Lower leg skin (tissue), 3 donors: ENCODE measurements around the gene TPST1.
"Not testable (repeated sequence)": the region's sequence is repeated elsewhere in the genome, so short reads cannot be mapped to it uniquely, and the experiment has no call there.

Experiments used
- POLR2A ChIP-seq, 2 donors: fragments of 450-650 bp; IDR thresholded peaks; one replicate each; pipeline ENCODE4 v1.6.1; 2016 to 2017; ENCODE audit warnings: antibody characterized with exemption in 2 of 2, mild to moderate bottlenecking in 1 of 2, moderate library complexity in 1 of 2
- TF ChIP-seq, protein P1 (sequence below), 3 donors: fragments of 450-650 bp; IDR thresholded peaks; one replicate each; pipeline ENCODE4 v1.5.1; 2016; ENCODE audit warnings: antibody characterized with exemption in 3 of 3, mild to moderate bottlenecking in 3 of 3, moderate library complexity in 2 of 3

GRCh38 chr7:66385191-66385905 is 180.2 kb downstream of the TPST1 start:
- not testable (repeated sequence) for TF ChIP-seq POLR2A (IDR thresholded peaks at IDR 0.05)
- TF ChIP-seq, protein P1, sequence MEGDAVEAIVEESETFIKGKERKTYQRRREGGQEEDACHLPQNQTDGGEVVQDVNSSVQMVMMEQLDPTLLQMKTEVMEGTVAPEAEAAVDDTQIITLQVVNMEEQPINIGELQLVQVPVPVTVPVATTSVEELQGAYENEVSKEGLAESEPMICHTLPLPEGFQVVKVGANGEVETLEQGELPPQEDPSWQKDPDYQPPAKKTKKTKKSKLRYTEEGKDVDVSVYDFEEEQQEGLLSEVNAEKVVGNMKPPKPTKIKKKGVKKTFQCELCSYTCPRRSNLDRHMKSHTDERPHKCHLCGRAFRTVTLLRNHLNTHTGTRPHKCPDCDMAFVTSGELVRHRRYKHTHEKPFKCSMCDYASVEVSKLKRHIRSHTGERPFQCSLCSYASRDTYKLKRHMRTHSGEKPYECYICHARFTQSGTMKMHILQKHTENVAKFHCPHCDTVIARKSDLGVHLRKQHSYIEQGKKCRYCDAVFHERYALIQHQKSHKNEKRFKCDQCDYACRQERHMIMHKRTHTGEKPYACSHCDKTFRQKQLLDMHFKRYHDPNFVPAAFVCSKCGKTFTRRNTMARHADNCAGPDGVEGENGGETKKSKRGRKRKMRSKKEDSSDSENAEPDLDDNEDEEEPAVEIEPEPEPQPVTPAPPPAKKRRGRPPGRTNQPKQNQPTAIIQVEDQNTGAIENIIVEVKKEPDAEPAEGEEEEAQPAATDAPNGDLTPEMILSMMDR (IDR thresholded peaks at IDR 0.05) = not testable (repeated sequence)
